PC-3 (cell line): ENCODE measurements around the gene STAT4. TPM values are rescaled to one million over a fixed set of nuclear protein-coding genes. Genes with fewer than 3 reads are reported as not detected.

ENCODE experiments used
- ATAC-seq: fragments of 200-7000 bp; cut with Tn5 transposase; 2 replicates; pipeline ENCODE4 v1.9.1; 2020; ENCODE audit warnings: mild to moderate bottlenecking, moderate library complexity
- BruUV-seq: library from RNA; stranded (reverse); fragments of 400-500 nt; replicated peaks from 2 replicates; lab custom pipeline; 2021; lab: Mats Ljungman, UMichigan
- CTCF ChIA-PET: fragments of 300-600 bp; sonication (Branson Sonifier 250); formaldehyde crosslinking; loops from one replicate; lab custom pipeline; 2022; ENCODE audit warnings: antibody characterized with exemption; lab: Charles Lee
- POLR2A ChIA-PET: fragments of 300-600 bp; sonication (Branson Sonifier 250); formaldehyde crosslinking; loops from one replicate; lab custom pipeline; 2022; ENCODE audit warnings: antibody characterized with exemption; ENCODE audit not compliant: unreplicated experiment; lab: Charles Lee
- DNase-seq: peaks from one replicate; pipeline ENCODE4 v3.0.0-alpha.2; 2015
- H2AFZ ChIP-seq: fragments of 300-600 bp; sonication (generic); 2 replicates; pipeline ENCODE4 v1.6.0; 2016; ENCODE audit warnings: antibody characterized with exemption, low read length
- H3F3A ChIP-seq: fragments of 300-600 bp; sonication (generic); one replicate; pipeline ENCODE4 v1.6.0; 2017; ENCODE audit warnings: antibody characterized with exemption, low read length, control low read depth, mild to moderate bottlenecking; ENCODE audit not compliant: unreplicated experiment
- H3K27ac ChIP-seq: fragments of 300-600 bp; sonication (generic); 2 replicates; pipeline ENCODE4 v1.5.1; 2016; ENCODE audit warnings: mild to moderate bottlenecking, low read length
- H3K27me3 ChIP-seq: fragments of 300-600 bp; sonication (generic); 2 replicates; pipeline ENCODE4 v1.6.1; 2016; ENCODE audit warnings: low read length, mixed read lengths
- H3K36me3 ChIP-seq: fragments of 300-600 bp; sonication (generic); 2 replicates; pipeline ENCODE4 v1.6.1; 2016; ENCODE audit warnings: low read depth, mixed run types, low read length, mixed read lengths
- H3K4me1 ChIP-seq: fragments of 300-600 bp; sonication (generic); 2 replicates; pipeline ENCODE4 v1.5.1; 2016; ENCODE audit warnings: low read length; ENCODE audit not compliant: insufficient read depth
- H3K4me2 ChIP-seq: fragments of 300-600 bp; sonication (generic); 2 replicates; pipeline ENCODE4 v1.6.0; 2016; ENCODE audit warnings: low read length
- H3K4me3 ChIP-seq: fragments of 300-600 bp; sonication (generic); 2 replicates; pipeline ENCODE4 v1.5.1; 2016; ENCODE audit warnings: mild to moderate bottlenecking, low read length, mixed read lengths
- H3K79me2 ChIP-seq: fragments of 300-600 bp; sonication (generic); 2 replicates; pipeline ENCODE4 v1.6.1; 2017; ENCODE audit warnings: low read length, mixed read lengths
- H3K9ac ChIP-seq: fragments of 300-600 bp; sonication (generic); 2 replicates; pipeline ENCODE4 v1.6.0; 2016; ENCODE audit warnings: mild to moderate bottlenecking, low read length
- H3K9me2 ChIP-seq: fragments of 300-600 bp; sonication (generic); replicated peaks from 2 replicates; pipeline ENCODE4 v1.6.1; 2016; ENCODE audit warnings: mixed run types, low read length, mixed read lengths
- H3K9me3 ChIP-seq: fragments of 300-600 bp; sonication (generic); 2 replicates; pipeline ENCODE4 v1.6.1; 2016; ENCODE audit warnings: low read length, mixed read lengths
- H4K20me1 ChIP-seq: fragments of 300-600 bp; sonication (generic); 2 replicates; pipeline ENCODE4 v1.6.1; 2016; ENCODE audit warnings: low read length, mixed read lengths
- EZH2 ChIP-seq: fragments of 300-600 bp; sonication (generic); IDR thresholded peaks from one replicate; pipeline ENCODE4 v1.6.1; 2017; ENCODE audit warnings: antibody characterized with exemption, mild to moderate bottlenecking, low read length; ENCODE audit not compliant: unreplicated experiment
- EZH2phosphoT487 ChIP-seq: fragments of 300-600 bp; sonication (generic); IDR thresholded peaks from 2 replicates; pipeline ENCODE4 v1.6.1; 2018; ENCODE audit warnings: mild to moderate bottlenecking, antibody characterized with exemption, low read length, borderline replicate concordance
- intact Hi-C: fragments of 100-400 bp; cut with micrococcal nuclease; formaldehyde crosslinking; loops from 2 replicates; pipeline ENCODE4 v1.9.0; 2023
- total RNA-seq: library from RNA; depleted of rRNA; stranded (reverse); fragments of >200 nt; gene quantifications from 2 replicates; pipeline ENCODE4 v1.2.3, GENCODE V29; 2014
- TF ChIP-seq, protein P1 (sequence below): fragments of 300-600 bp; sonication (generic); conservative IDR thresholded peaks from 2 replicates; pipeline ENCODE4 v1.5.1; 2017; ENCODE audit warnings: antibody characterized with exemption, low read depth, mild to moderate bottlenecking, low read length

Gene STAT4
- total RNA-seq, 1 experiment from 2014 or later = 1.6 TPM

GRCh38 chr2:191198271-191198670, 47.5 kb upstream of the STAT4 start:
- H3K4me3 ChIP-seq = no peak overlapping the region
- BruUV-seq = no TSS peak

DNA sequence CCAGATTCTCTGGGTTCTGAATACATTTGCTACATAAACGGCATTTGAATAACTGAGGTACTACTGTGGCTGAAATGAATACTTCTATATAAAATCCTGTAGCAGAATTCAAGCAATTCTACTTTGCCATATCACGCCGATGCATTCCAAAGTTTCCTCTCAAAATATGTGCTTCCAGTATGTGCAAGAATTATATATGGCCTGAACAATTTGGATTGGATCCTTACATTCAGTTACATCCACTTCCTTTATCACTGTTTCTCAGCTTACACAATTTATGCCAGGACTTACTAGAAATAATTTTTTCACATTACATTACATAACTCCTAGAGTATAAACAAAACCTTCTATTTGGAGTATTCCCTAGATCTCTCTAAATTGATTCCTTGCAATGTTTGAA, 46.3 kb upstream of the STAT4 start:
- H3K4me3 ChIP-seq = no peak overlapping the region
- no peaks in the 10 kb centered on the region for H3F3A ChIP-seq
- TF ChIP-seq EZH2phosphoT487 (no peak), EZH2 (no peak)
- TF ChIP-seq, protein P1, sequence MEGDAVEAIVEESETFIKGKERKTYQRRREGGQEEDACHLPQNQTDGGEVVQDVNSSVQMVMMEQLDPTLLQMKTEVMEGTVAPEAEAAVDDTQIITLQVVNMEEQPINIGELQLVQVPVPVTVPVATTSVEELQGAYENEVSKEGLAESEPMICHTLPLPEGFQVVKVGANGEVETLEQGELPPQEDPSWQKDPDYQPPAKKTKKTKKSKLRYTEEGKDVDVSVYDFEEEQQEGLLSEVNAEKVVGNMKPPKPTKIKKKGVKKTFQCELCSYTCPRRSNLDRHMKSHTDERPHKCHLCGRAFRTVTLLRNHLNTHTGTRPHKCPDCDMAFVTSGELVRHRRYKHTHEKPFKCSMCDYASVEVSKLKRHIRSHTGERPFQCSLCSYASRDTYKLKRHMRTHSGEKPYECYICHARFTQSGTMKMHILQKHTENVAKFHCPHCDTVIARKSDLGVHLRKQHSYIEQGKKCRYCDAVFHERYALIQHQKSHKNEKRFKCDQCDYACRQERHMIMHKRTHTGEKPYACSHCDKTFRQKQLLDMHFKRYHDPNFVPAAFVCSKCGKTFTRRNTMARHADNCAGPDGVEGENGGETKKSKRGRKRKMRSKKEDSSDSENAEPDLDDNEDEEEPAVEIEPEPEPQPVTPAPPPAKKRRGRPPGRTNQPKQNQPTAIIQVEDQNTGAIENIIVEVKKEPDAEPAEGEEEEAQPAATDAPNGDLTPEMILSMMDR = no peak
- no peaks in the 10 kb centered on the region for H3K79me2 ChIP-seq
- ChIA-PET CTCF (no interaction called here), POLR2A (no interaction called here)
- H3K4me1 ChIP-seq = peaks cover 19% of the 10 kb centered on the region
- no peak for DNase-seq
- H3K27me3 ChIP-seq = no peaks in the 10 kb centered on the region
- no peaks in the 10 kb centered on the region for H3K36me3 ChIP-seq
- H4K20me1 ChIP-seq = no peaks in the 10 kb centered on the region
- no peak overlapping the region for H3K4me2 ChIP-seq
- H3K27ac ChIP-seq = no peak overlapping the region
- no peak overlapping the region for H3K9ac ChIP-seq
- H2AFZ ChIP-seq = no peak overlapping the region
- no peaks in the 10 kb centered on the region for H3K9me3 ChIP-seq
- H3K9me2 ChIP-seq = no peaks in the 10 kb centered on the region
- ATAC-seq = no peak
- no TSS peak for BruUV-seq
- intact Hi-C loops = no loop called here

More at GRCh38 chr2:191198271-191198670, 47.5 kb upstream of the STAT4 start:
- no peaks in the 10 kb centered on the region for H4K20me1 ChIP-seq
- peaks cover 22% of the 10 kb centered on the region for H3K4me1 ChIP-seq
- no peak for ATAC-seq
- no peaks in the 10 kb centered on the region for H3K9me2 ChIP-seq
- intact Hi-C loops = no loop called here
- CTCF ChIA-PET = interaction anchor here (0.6 kb wide), 1 partner anchor 19 kb away, joined by 3 read pairs; no protein-coding TSS in a partner anchor
- no peaks in the 10 kb centered on the region for H3F3A ChIP-seq
- H3K79me2 ChIP-seq = no peaks in the 10 kb centered on the region
- DNase-seq = no peak
- H3K9me3 ChIP-seq = no peaks in the 10 kb centered on the region
- H3K27me3 ChIP-seq = no peaks in the 10 kb centered on the region
- H3K27ac ChIP-seq = no peak overlapping the region
- no peak overlapping the region for H3K4me2 ChIP-seq
- no peaks in the 10 kb centered on the region for H3K36me3 ChIP-seq
- H2AFZ ChIP-seq = no peak overlapping the region
- TF ChIP-seq EZH2phosphoT487 (no peak), EZH2 (no peak)
- TF ChIP-seq, protein P1 = no peak
- POLR2A ChIA-PET = no interaction called here
- no peak overlapping the region for H3K9ac ChIP-seq

DNA sequence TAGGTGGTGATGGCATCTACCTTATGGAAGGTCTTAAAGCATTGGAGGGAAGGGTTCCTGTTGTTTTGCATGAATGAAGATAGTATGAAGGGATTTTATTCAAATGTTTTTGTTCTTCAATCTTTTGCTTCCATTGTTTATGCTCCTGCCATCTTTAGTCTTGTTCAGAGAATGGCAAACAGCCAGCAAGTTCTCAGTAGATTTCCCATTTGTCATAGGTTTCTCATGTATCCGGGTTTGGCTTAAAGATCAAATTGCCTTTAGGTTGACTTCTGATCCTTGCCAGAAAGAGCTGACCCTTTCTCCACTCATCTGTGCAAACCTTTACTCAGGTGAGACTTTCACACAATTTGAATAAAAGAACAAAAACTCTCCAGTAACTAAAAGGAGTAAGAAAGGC, 44.2 kb upstream of the STAT4 start:
- peak overlapping the region; percentile 27 for H3K4me2 ChIP-seq
- intact Hi-C loops = no loop called here
- ATAC-seq (no peak; the same call in 1 of the 2 replicates), DNase-seq (peak; percentile 67)
- no peaks in the 10 kb centered on the region for H3K9me2 ChIP-seq
- H3K4me3 ChIP-seq = no peak overlapping the region
- no peaks in the 10 kb centered on the region for H3K27me3 ChIP-seq
- H3K79me2 ChIP-seq = no peaks in the 10 kb centered on the region
- CTCF ChIA-PET = no interaction called here
- no peak overlapping the region for H2AFZ ChIP-seq
- H3K4me1 ChIP-seq = peaks cover 18% of the 10 kb centered on the region
- POLR2A ChIA-PET = no interaction called here
- no peaks in the 10 kb centered on the region for H3K9me3 ChIP-seq
- H3K9ac ChIP-seq = no peak overlapping the region
- H3F3A ChIP-seq = no peaks in the 10 kb centered on the region
- TF ChIP-seq EZH2 (no peak), EZH2phosphoT487 (no peak)
- TF ChIP-seq, protein P1 = no peak
- H3K27ac ChIP-seq = no peak overlapping the region
- H4K20me1 ChIP-seq = no peaks in the 10 kb centered on the region
- H3K36me3 ChIP-seq = no peaks in the 10 kb centered on the region
- no TSS peak for BruUV-seq
